H9 (cell line): ENCODE data around the gene FOXN4. TPM values are rescaled to one million over a fixed set of nuclear protein-coding genes. Genes with fewer than 3 reads are reported as not detected.

ENCODE experiments used
- DNase-seq: peaks from one replicate; pipeline ENCODE4 v3.0.0-alpha.2; 2017
- H2AFZ ChIP-seq: one replicate; pipeline ENCODE4 v1.6.1; 2013; ENCODE audit warnings: mild to moderate bottlenecking, low read length, control low read depth, moderate library complexity
- H2AK5ac ChIP-seq: 2 replicates; pipeline ENCODE4 v1.6.1; 2013; ENCODE audit warnings: low read length, control low read depth, mixed read lengths; ENCODE audit not compliant: insufficient read length
- H2BK120ac ChIP-seq: one replicate; pipeline ENCODE4 v1.6.1; 2013; ENCODE audit warnings: low read depth, mild to moderate bottlenecking, low read length, control low read depth, inconsistent platforms; ENCODE audit not compliant: poor library complexity, severe bottlenecking
- H2BK12ac ChIP-seq: 2 replicates; pipeline ENCODE4 v1.6.1; 2013; ENCODE audit warnings: low read length, control low read depth, mixed read lengths, low read depth; ENCODE audit not compliant: insufficient read length
- H2BK15ac ChIP-seq: 2 replicates; pipeline ENCODE4 v1.6.1; 2013; ENCODE audit warnings: low read depth, low read length, control low read depth
- H2BK20ac ChIP-seq: one replicate; pipeline ENCODE4 v1.6.1; 2013; ENCODE audit warnings: low read depth, mild to moderate bottlenecking, low read length, control low read depth, inconsistent platforms; ENCODE audit not compliant: poor library complexity, severe bottlenecking
- H2BK5ac ChIP-seq: 2 replicates; pipeline ENCODE4 v1.6.1; 2013; ENCODE audit warnings: low read length, control low read depth, mixed read lengths; ENCODE audit not compliant: insufficient read length
- H3K14ac ChIP-seq: 2 replicates; pipeline ENCODE4 v1.6.1; 2013; ENCODE audit warnings: low read length, control low read depth; ENCODE audit not compliant: insufficient read depth
- H3K18ac ChIP-seq: 2 replicates; pipeline ENCODE4 v1.6.1; 2013; ENCODE audit warnings: low read depth, mild to moderate bottlenecking, mixed read lengths, low read length, control low read depth; ENCODE audit not compliant: insufficient read length
- H3K23ac ChIP-seq: 2 replicates; pipeline ENCODE4 v1.6.1; 2013; ENCODE audit warnings: low read length, control low read depth, mixed read lengths, low read depth; ENCODE audit not compliant: insufficient read length
- H3K23me2 ChIP-seq: 2 replicates; pipeline ENCODE4 v1.6.1; 2013; ENCODE audit warnings: low read depth, mild to moderate bottlenecking, mixed read lengths, low read length, control low read depth; ENCODE audit not compliant: insufficient read length, poor library complexity, severe bottlenecking
- H3K27ac ChIP-seq: 2 replicates; pipeline ENCODE4 v1.5.1; 2013; ENCODE audit warnings: low read length, control low read depth, mixed read lengths, low read depth; ENCODE audit not compliant: insufficient read length
- H3K27me3 ChIP-seq: 2 replicates; pipeline ENCODE4 v1.6.1; 2013; ENCODE audit warnings: low read length, control low read depth, inconsistent platforms; ENCODE audit not compliant: insufficient read depth
- H3K4ac ChIP-seq: 2 replicates; pipeline ENCODE4 v1.6.1; 2013; ENCODE audit warnings: low read depth, mild to moderate bottlenecking, control low read depth, inconsistent platforms, low read length, moderate library complexity
- H3K4me1 ChIP-seq: 2 replicates; pipeline ENCODE4 v1.6.1; 2013; ENCODE audit warnings: low read length, control low read depth, inconsistent platforms; ENCODE audit not compliant: insufficient read depth
- H3K4me2 ChIP-seq: 2 replicates; pipeline ENCODE4 v1.6.1; 2013; ENCODE audit warnings: low read length, control low read depth, mixed read lengths; ENCODE audit not compliant: insufficient read length, insufficient read depth
- H3K56ac ChIP-seq: 2 replicates; pipeline ENCODE4 v1.6.1; 2013; ENCODE audit warnings: low read depth, mild to moderate bottlenecking, mixed read lengths, low read length, control low read depth; ENCODE audit not compliant: insufficient read length
- H3K79me1 ChIP-seq: 2 replicates; pipeline ENCODE4 v1.6.1; 2013; ENCODE audit warnings: low read depth, mild to moderate bottlenecking, moderate library complexity, low read length, control low read depth, inconsistent platforms; ENCODE audit not compliant: insufficient read depth, poor library complexity, severe bottlenecking
- H3K79me2 ChIP-seq: 2 replicates; pipeline ENCODE4 v1.6.1; 2013; ENCODE audit warnings: low read length, control low read depth, inconsistent platforms; ENCODE audit not compliant: insufficient read depth
- H3K9ac ChIP-seq: 2 replicates; pipeline ENCODE4 v1.6.1; 2013; ENCODE audit warnings: low read length, control low read depth, mixed read lengths; ENCODE audit not compliant: insufficient read length; ENCODE audit errors: extremely low read depth
- H3K9me3 ChIP-seq: one replicate; pipeline ENCODE4 v1.6.1; 2013; ENCODE audit warnings: low read depth, low read length, inconsistent platforms; ENCODE audit not compliant: control insufficient read depth
- H3T11ph ChIP-seq: one replicate; pipeline ENCODE4 v1.6.1; 2013; ENCODE audit warnings: mild to moderate bottlenecking, low read length, control low read depth, inconsistent platforms
- H4K20me1 ChIP-seq: one replicate; pipeline ENCODE4 v1.6.1; 2013; ENCODE audit not compliant: control insufficient read depth, insufficient read length, insufficient read depth
- H4K5ac ChIP-seq: 2 replicates; pipeline ENCODE4 v1.6.1; 2013; ENCODE audit warnings: low read depth, mild to moderate bottlenecking, mixed read lengths, low read length, control low read depth; ENCODE audit not compliant: insufficient read length
- H4K8ac ChIP-seq: replicated peaks from 2 replicates; pipeline ENCODE4 v1.6.1; 2013; ENCODE audit warnings: low read length, control low read depth, mixed read lengths, low read depth; ENCODE audit not compliant: insufficient read length
- H4K91ac ChIP-seq: 2 replicates; pipeline ENCODE4 v1.6.1; 2013; ENCODE audit warnings: low read depth, mild to moderate bottlenecking, moderate library complexity, mixed read lengths, low read length, control low read depth; ENCODE audit not compliant: insufficient read length
- H3K27ac Mint-ChIP-seq, 3 experiments: 2 replicates in 2 of 3; 3 replicates in 1 of 3; pipeline ENCODE4 v1.8.0; 2020 to 2021; ENCODE audit warnings: mixed read lengths in 3 of 3, mild to moderate bottlenecking in 1 of 3, moderate library complexity in 1 of 3
- H3K27me3 Mint-ChIP-seq: 2 replicates; pipeline ENCODE4 v1.8.0; 2021; ENCODE audit warnings: low read depth, mild to moderate bottlenecking, moderate library complexity, mixed read lengths
- H3K36me3 Mint-ChIP-seq, 3 experiments: 2 replicates in 2 of 3; 3 replicates in 1 of 3; pipeline ENCODE4 v1.8.0; 2020 to 2021; ENCODE audit warnings: low read depth in 3 of 3, mixed read lengths in 3 of 3; ENCODE audit not compliant: insufficient read depth in 1 of 3
- H3K4me1 Mint-ChIP-seq, 2 experiments: 2 replicates each; pipeline ENCODE4 v1.8.0; 2020; ENCODE audit warnings: mixed read lengths in 2 of 2
- H3K4me3 Mint-ChIP-seq, 2 experiments: 2 replicates in 1 of 2; 3 replicates in 1 of 2; pipeline ENCODE4 v1.8.0; 2020 to 2021; ENCODE audit warnings: mild to moderate bottlenecking in 2 of 2, mixed read lengths in 2 of 2, moderate library complexity in 1 of 2
- H3K9me3 Mint-ChIP-seq, 2 experiments: 2 replicates in 1 of 2; 3 replicates in 1 of 2; pipeline ENCODE4 v1.8.0; 2020; ENCODE audit warnings: mild to moderate bottlenecking in 2 of 2, mixed read lengths in 2 of 2, moderate library complexity in 1 of 2
- CTCF ChIP-seq: fragments of 200-600 bp; sonication (generic); conservative IDR thresholded peaks from 3 replicates; pipeline ENCODE4 v1.8.0; 2021; ENCODE audit warnings: antibody characterized with exemption, mild to moderate bottlenecking
- WGBS: extraction: QIAGEN DNeasy Blood & Tissue Kit; methylation state at CpG from one replicate; pipeline ENCODE4 v1.1.7; 2013; ENCODE audit warnings: missing lambda C conversion rate, low lambda C conversion rate, mixed read lengths; ENCODE audit not compliant: insufficient read length; ENCODE audit errors: extremely low coverage; 5-methylcytosine and 5-hydroxymethylcytosine counted together
- total RNA-seq: library from RNA; stranded (reverse); gene quantifications from 2 replicates; pipeline ENCODE4 v1.2.1, GENCODE V29; 2021

Gene FOXN4
- total RNA-seq, 1 experiment from 2014 or later = 0.39 TPM

- Histone ChIP-seq H2BK5ac (no peak overlapping the region), H3K18ac (no peak overlapping the region), H3K4me1 (no peaks in the 10 kb centered on the region), H4K8ac (no peak overlapping the region), H3K79me1 (no peaks in the 10 kb centered on the region), H2BK15ac (no peak overlapping the region), H3K4ac (no peak overlapping the region), H3K23ac (no peak overlapping the region), H2BK120ac (no peak overlapping the region), H3K27me3 (no peaks in the 10 kb centered on the region), H2AFZ (no peak overlapping the region), H3K27ac (no peak overlapping the region), H3K14ac (no peak overlapping the region), H4K5ac (no peak overlapping the region), H3K9me3 (no peaks in the 10 kb centered on the region), H3K56ac (no peak overlapping the region), H3T11ph (no peak overlapping the region), H4K20me1 (no peaks in the 10 kb centered on the region), H2BK20ac (no peak overlapping the region), H3K79me2 (no peaks in the 10 kb centered on the region), H4K91ac (no peak overlapping the region), H3K4me2 (no peak overlapping the region), H2BK12ac (no peak overlapping the region), H3K23me2 (peaks cover 3% of the 10 kb centered on the region), H3K9ac (no peak overlapping the region), H2AK5ac (no peak overlapping the region)
- Mint-ChIP-seq H3K27ac (no peak overlapping the region), H3K4me3 (no peak overlapping the region), H3K4me1 (peaks cover 7 to 17% of the 10 kb centered on the region in 2 experiments), H3K36me3 (peaks cover 0 to 13% (median 7%) of the 10 kb centered on the region in 3 experiments; a peak in 4 of 7 replicates), H3K27me3 (peaks cover 9% of the 10 kb centered on the region), H3K9me3 (peaks cover 4 to 6% of the 10 kb centered on the region in 2 experiments; a peak in 4 of 5 replicates)
- DNase-seq = no peak
- WGBS = no CpG with 5 or more reads among the region's 4 CpGs
- TF ChIP-seq CTCF = no peak
These were observed 40.2 kb downstream of the FOXN4 start for GRCh38 chr12:109268896-109269295.
